HEK293 (cell line): ENCODE measurements around the gene MTX2.

Experiments used
- CTCF ChIA-PET: fragments of 350-600 bp; formaldehyde crosslinking; extraction: SDS; loops from one replicate; lab custom pipeline; 2021; ENCODE audit warnings: antibody characterized with exemption; lab: Yijun Ruan, JAX
- POLR2A ChIA-PET: fragments of 300-600 bp; formaldehyde crosslinking; extraction: SDS; loops from one replicate; lab custom pipeline; 2020; ENCODE audit warnings: antibody characterized with exemption, inconsistent platforms; lab: Yijun Ruan, JAX
- H3K27ac ChIP-seq: fragments of 200-500 bp; sonication (Bioruptor generic); 2 replicates; pipeline ENCODE4 v1.5.1; 2014; ENCODE audit warnings: low read depth, low read length, control low read depth, inconsistent platforms; ENCODE audit errors: extremely low read depth
- H3K36me3 ChIP-seq, 2 experiments: fragments of 200-500 bp in 1 of 2; sonication (Bioruptor generic) in 1 of 2; 1 replicate in 1 of 2; 2 replicates in 1 of 2; pipeline ENCODE4 v1.5.1; 2014 to 2017; ENCODE audit warnings: inconsistent platforms in 2 of 2, low read length in 2 of 2; ENCODE audit not compliant: control insufficient read depth in 2 of 2, insufficient read depth in 1 of 2
- H3K4me1 ChIP-seq: fragments of 200-500 bp; sonication (Bioruptor generic); 2 replicates; pipeline ENCODE4 v1.5.1; 2014; ENCODE audit warnings: mild to moderate bottlenecking, low read length, inconsistent platforms; ENCODE audit not compliant: control insufficient read depth, insufficient read depth
- H3K4me3 ChIP-seq: 2 replicates; pipeline ENCODE4 v1.5.1; 2011; ENCODE audit warnings: low read depth, mild to moderate bottlenecking, control low read depth, low read length, moderate library complexity
- H3K9me3 ChIP-seq: fragments of 200-500 bp; sonication (Bioruptor generic); 2 replicates; pipeline ENCODE4 v1.5.1; 2014; ENCODE audit warnings: low read depth, low read length, inconsistent platforms; ENCODE audit not compliant: control insufficient read depth, insufficient read depth
- ELK4 ChIP-seq: IDR thresholded peaks from 2 replicates; pipeline ENCODE4 v1.6.1; 2011; ENCODE audit warnings: mild to moderate bottlenecking, low read depth, low read length, borderline replicate concordance
- GLI4 ChIP-seq: fragments of 450-650 bp; formaldehyde crosslinking; IDR thresholded peaks from 2 replicates; pipeline ENCODE4 v1.5.1; 2016; ENCODE audit warnings: missing biosample characterization, missing genetic modification characterization
- PRDM4 ChIP-seq: fragments of 450-650 bp; formaldehyde crosslinking; IDR thresholded peaks from 2 replicates; pipeline ENCODE4 v1.5.1; 2017; ENCODE audit warnings: missing biosample characterization, missing genetic modification characterization
- TRIM28 ChIP-seq: IDR thresholded peaks from 2 replicates; pipeline ENCODE4 v1.6.1; 2011; ENCODE audit warnings: low read length, control low read depth, borderline replicate concordance
- WT1 ChIP-seq: fragments of 450-650 bp; formaldehyde crosslinking; IDR thresholded peaks from 2 replicates; pipeline ENCODE4 v1.5.1; 2016; ENCODE audit warnings: missing biosample characterization, missing genetic modification characterization
- ZBTB17 ChIP-seq: fragments of 450-650 bp; formaldehyde crosslinking; IDR thresholded peaks from 2 replicates; pipeline ENCODE4 v1.5.1; 2016; ENCODE audit warnings: missing biosample characterization, missing genetic modification characterization
- ZBTB8A ChIP-seq: fragments of 450-650 bp; formaldehyde crosslinking; IDR thresholded peaks from 2 replicates; pipeline ENCODE4 v1.5.1; 2016; ENCODE audit warnings: missing biosample characterization, missing genetic modification characterization
- ZFP41 ChIP-seq: fragments of 450-650 bp; formaldehyde crosslinking; IDR thresholded peaks from 2 replicates; pipeline ENCODE4 v1.5.1; 2016; ENCODE audit warnings: missing biosample characterization, missing genetic modification characterization, borderline replicate concordance
- ZNF146 ChIP-seq: fragments of 450-650 bp; formaldehyde crosslinking; IDR thresholded peaks from 2 replicates; pipeline ENCODE4 v1.5.1; 2016; ENCODE audit warnings: missing biosample characterization, missing genetic modification characterization
- ZNF157 ChIP-seq: fragments of 450-650 bp; formaldehyde crosslinking; IDR thresholded peaks from 2 replicates; pipeline ENCODE4 v1.5.1; 2016; ENCODE audit warnings: missing biosample characterization, missing genetic modification characterization
- ZNF311 ChIP-seq: fragments of 450-650 bp; formaldehyde crosslinking; IDR thresholded peaks from 2 replicates; pipeline ENCODE4 v1.5.1; 2017; ENCODE audit warnings: missing biosample characterization, missing genetic modification characterization, borderline replicate concordance
- ZNF391 ChIP-seq: fragments of 450-650 bp; formaldehyde crosslinking; IDR thresholded peaks from 2 replicates; pipeline ENCODE4 v1.5.1; 2016; ENCODE audit warnings: low read depth, missing biosample characterization, missing genetic modification characterization, borderline replicate concordance
- ZNF501 ChIP-seq: fragments of 450-650 bp; formaldehyde crosslinking; IDR thresholded peaks from 2 replicates; pipeline ENCODE4 v1.5.1; 2016; ENCODE audit warnings: missing biosample characterization, missing genetic modification characterization
- ZNF518A ChIP-seq: fragments of 450-650 bp; formaldehyde crosslinking; conservative IDR thresholded peaks from 2 replicates; pipeline ENCODE4 v1.5.1; 2016; ENCODE audit warnings: low read depth, missing biosample characterization, missing genetic modification characterization
- ZNF544 ChIP-seq: fragments of 450-650 bp; formaldehyde crosslinking; IDR thresholded peaks from 2 replicates; pipeline ENCODE4 v1.5.0; 2017; ENCODE audit warnings: missing biosample characterization, missing genetic modification characterization
- ZNF560 ChIP-seq: fragments of 450-650 bp; formaldehyde crosslinking; IDR thresholded peaks from 2 replicates; pipeline ENCODE4 v1.5.1; 2017; ENCODE audit warnings: missing biosample characterization, missing genetic modification characterization, borderline replicate concordance
- ZNF561 ChIP-seq: fragments of 450-650 bp; IDR thresholded peaks from 2 replicates; pipeline ENCODE4 v1.5.1; 2018; ENCODE audit warnings: missing biosample characterization, missing genetic modification characterization, borderline replicate concordance
- ZNF621 ChIP-seq: fragments of 450-650 bp; formaldehyde crosslinking; IDR thresholded peaks from 2 replicates; pipeline ENCODE4 v1.5.1; 2017; ENCODE audit warnings: missing biosample characterization, missing genetic modification characterization
- ZNF623 ChIP-seq: fragments of 450-650 bp; formaldehyde crosslinking; IDR thresholded peaks from 2 replicates; pipeline ENCODE4 v1.5.1; 2016; ENCODE audit warnings: missing biosample characterization, missing genetic modification characterization
- ZNF658 ChIP-seq: fragments of 450-650 bp; formaldehyde crosslinking; IDR thresholded peaks from 2 replicates; pipeline ENCODE4; 2016; ENCODE audit warnings: missing biosample characterization, missing genetic modification characterization
- ZNF677 ChIP-seq: fragments of 450-650 bp; IDR thresholded peaks from 2 replicates; pipeline ENCODE4 v1.5.0; 2018; ENCODE audit warnings: missing biosample characterization, mild to moderate bottlenecking, missing genetic modification characterization, moderate library complexity
- ZXDB ChIP-seq: fragments of 450-650 bp; formaldehyde crosslinking; IDR thresholded peaks from 2 replicates; pipeline ENCODE4 v1.5.1; 2016; ENCODE audit warnings: missing biosample characterization, missing genetic modification characterization

MTX2 gene

GRCh38 chr2:176383836-176384442, 114.7 kb downstream of the MTX2 start (continued):
- no peak for TF ChIP-seq ZNF518A (tag by site-specific recombination)
- TF ChIP-seq ZNF677 (tag by site-specific recombination) = no peak
- no peak for TF ChIP-seq ZXDB
- no peak for TF ChIP-seq ZNF544 (tag by site-specific recombination)
- TF ChIP-seq ZNF311 (tag by site-specific recombination) = no peak
- no peak for TF ChIP-seq ZNF391 (tag by site-specific recombination)
- TF ChIP-seq ZNF157 (tag by site-specific recombination) = no peak
- no peak for TF ChIP-seq TRIM28

GRCh38 chr2:176385219-176385759, 116.0 kb downstream of the MTX2 start:
- no peaks in the 10 kb centered on the region for H3K4me1 ChIP-seq
- no peak overlapping the region for H3K4me3 ChIP-seq
- TF ChIP-seq ZBTB17 (tag by site-specific recombination) = no peak
- no peak for TF ChIP-seq ZNF560 (tag by site-specific recombination)
- no peak for TF ChIP-seq ZBTB8A (tag by site-specific recombination)
- TF ChIP-seq ZNF561 = no peak
- TF ChIP-seq PRDM4 (tag by site-specific recombination) = no peak
- no peak for TF ChIP-seq ZFP41 (tag by site-specific recombination)
- TF ChIP-seq ZNF146 (tag by site-specific recombination) = no peak
- TF ChIP-seq ZNF658 (tag by site-specific recombination) = no peak
- TF ChIP-seq ZNF621 (tag by site-specific recombination) = no peak
- no peak for TF ChIP-seq GLI4
- no peak for TF ChIP-seq ZNF501 (tag by site-specific recombination)
- TF ChIP-seq ZNF623 (tag by site-specific recombination) = no peak
- no peak for TF ChIP-seq ELK4
- no peak for TF ChIP-seq WT1 (tag by site-specific recombination)
- TF ChIP-seq, all 188 proteins: peak for 0
- CTCF ChIA-PET = no interaction called here
- H3K9me3 ChIP-seq = no peaks in the 10 kb centered on the region
- no peak overlapping the region for H3K27ac ChIP-seq
- no peaks in the 10 kb centered on the region for H3K36me3 ChIP-seq
- POLR2A ChIA-PET = no interaction called here
